Fibroblast of pulmonary artery (primary cell): Measurements from ENCODE around the gene CLSTN3.

Experiments used
- DNase-seq: peaks from one replicate; pipeline ENCODE4 v3.0.0-alpha.2; 2010; ENCODE audit warnings: low read depth
- H3K4me3 ChIP-seq: replicated peaks from 2 replicates; pipeline ENCODE4 v1.5.1; 2011; ENCODE audit warnings: low read depth, mild to moderate bottlenecking, control low read depth, low read length, moderate library complexity
- TF ChIP-seq, protein P1 (sequence below): IDR thresholded peaks from 2 replicates; pipeline ENCODE4 v1.5.1; 2011; ENCODE audit warnings: mild to moderate bottlenecking, control low read depth, low read length, inconsistent platforms; ENCODE audit errors: missing control alignments

Gene CLSTN3

GRCh38 chr12:7134396-7135166 is 4.4 kb downstream of the CLSTN3 start:
- TF ChIP-seq, protein P1, sequence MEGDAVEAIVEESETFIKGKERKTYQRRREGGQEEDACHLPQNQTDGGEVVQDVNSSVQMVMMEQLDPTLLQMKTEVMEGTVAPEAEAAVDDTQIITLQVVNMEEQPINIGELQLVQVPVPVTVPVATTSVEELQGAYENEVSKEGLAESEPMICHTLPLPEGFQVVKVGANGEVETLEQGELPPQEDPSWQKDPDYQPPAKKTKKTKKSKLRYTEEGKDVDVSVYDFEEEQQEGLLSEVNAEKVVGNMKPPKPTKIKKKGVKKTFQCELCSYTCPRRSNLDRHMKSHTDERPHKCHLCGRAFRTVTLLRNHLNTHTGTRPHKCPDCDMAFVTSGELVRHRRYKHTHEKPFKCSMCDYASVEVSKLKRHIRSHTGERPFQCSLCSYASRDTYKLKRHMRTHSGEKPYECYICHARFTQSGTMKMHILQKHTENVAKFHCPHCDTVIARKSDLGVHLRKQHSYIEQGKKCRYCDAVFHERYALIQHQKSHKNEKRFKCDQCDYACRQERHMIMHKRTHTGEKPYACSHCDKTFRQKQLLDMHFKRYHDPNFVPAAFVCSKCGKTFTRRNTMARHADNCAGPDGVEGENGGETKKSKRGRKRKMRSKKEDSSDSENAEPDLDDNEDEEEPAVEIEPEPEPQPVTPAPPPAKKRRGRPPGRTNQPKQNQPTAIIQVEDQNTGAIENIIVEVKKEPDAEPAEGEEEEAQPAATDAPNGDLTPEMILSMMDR, result no peak
- DNase-seq, result no peak
- no peak overlapping the region for H3K4me3 ChIP-seq

DNA sequence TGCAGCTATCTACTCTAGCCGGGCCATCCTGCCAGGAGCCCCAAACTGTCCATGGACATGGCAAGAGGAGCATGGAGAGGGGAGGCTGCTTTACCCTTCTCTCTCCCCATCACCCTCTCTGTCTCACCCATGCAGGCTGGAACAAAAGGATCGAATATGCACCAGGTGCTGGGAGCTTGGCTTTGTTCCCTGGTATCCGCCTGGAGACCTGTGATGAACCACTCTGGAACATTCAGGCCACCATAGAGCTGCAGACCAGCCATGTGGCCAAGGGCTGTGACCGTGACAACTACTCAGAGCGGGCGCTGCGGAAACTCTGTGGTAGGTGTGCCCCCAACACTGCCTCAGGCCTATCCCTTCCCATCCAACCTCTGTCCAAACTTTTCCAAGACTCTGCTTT is 5.9 kb downstream of the CLSTN3 start:
- no peak for DNase-seq
- no peak overlapping the region for H3K4me3 ChIP-seq
- TF ChIP-seq, protein P1, result no peak

GRCh38 chr12:7136676-7137075 is 6.5 kb downstream of the CLSTN3 start:
- H3K4me3 ChIP-seq, result no peak overlapping the region
- no peak for DNase-seq
- TF ChIP-seq, protein P1, result no peak

- TF ChIP-seq, protein P1, result no peak
- DNase-seq, result no peak
- no peak overlapping the region for H3K4me3 ChIP-seq
Measured at GRCh38 chr12:7137908-7138307, 7.7 kb downstream of the CLSTN3 start.

DNA sequence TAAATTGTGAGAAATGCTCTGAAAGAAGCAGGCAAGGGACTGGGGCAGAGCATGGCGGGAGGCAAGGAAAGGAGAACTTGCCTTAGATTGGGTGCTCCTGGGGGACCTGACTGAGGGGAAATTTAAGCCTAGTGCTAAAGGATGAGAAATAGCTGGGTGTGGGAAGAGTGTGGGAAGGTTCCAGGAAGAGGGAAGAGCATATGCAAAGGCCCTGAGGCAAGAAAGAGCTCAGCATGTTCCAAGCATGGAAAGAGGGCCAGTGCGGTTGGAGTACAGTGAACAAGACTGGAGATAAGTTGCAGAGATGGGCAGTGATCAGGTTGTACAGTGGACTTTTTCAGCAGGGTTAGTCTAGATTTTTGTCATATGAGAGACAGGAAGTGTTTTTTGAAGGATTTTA is 9.0 kb downstream of the CLSTN3 start:
- no peak overlapping the region for H3K4me3 ChIP-seq
- TF ChIP-seq, protein P1, result no peak
- DNase-seq, result no peak

GRCh38 chr12:7141351-7142005 is 11.3 kb downstream of the CLSTN3 start:
- TF ChIP-seq, protein P1, result no peak
- no peak for DNase-seq

More at GRCh38 chr12:7141351-7142005, 11.3 kb downstream of the CLSTN3 start:
- H3K4me3 ChIP-seq, result no peak overlapping the region
